NCI-H2107 treated with DMSO at 0.1 percent for 48 hours (cell line): ENCODE results near the gene RNF32.
"Not testable (repeated sequence)": the region's sequence is repeated elsewhere in the genome, so short reads cannot be mapped to it uniquely, and the experiment has no call there.

Experiments used
- DNase-seq: peaks from one replicate; lab custom pipeline; 2025; ENCODE audit not compliant: unreplicated experiment; lab: John Stamatoyannopoulos, UW

The RNF32 gene

GRCh38 chr7:156614434-156615264, 25.9 kb upstream of the RNF32 start:
- DNase-seq: no peak

DNA sequence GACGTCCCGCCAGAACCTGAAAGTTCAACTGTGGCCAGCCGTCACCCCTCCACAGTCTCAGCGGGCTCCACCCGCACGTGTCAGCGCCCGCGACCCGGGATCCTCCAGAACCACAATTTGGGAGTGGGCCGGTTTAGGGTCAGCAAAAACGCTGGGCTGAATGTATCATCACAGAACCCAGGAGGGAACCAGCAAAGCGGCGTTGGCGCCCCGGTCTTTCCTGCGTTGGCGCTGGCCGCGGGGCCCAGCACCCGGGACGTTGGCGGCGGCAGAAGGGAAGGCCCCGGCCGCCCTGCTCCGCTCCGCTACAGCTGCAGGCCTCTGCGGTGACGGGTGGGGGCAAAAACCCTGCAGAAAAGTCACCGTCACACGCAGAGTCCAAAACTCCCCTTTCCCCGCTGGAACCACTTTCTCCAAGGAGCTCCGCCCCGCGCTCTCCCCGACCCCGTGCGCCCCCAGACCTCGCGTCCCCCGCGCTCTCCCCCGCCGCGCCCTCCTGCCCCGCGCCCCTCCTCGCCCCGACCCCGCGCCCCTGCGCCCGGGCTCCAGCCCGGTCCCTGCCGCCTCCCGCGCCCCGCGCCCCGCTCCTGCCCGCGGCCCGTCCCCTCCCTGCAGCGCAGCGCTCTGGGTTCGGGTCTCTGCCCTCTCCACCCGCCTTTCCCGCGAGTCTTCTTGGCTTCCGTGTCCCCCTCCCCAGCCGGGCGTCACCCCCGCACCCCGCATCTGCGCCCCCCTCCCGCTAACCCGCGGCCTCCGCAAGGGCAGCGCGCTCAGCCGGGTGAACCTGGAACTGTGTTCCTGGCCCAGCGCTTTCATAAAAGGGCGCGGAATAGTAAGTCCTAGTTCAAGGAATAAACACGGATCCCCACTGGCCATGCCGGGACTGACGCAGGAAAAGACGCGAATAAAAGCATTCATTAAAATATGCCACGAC, 24.0 kb upstream of the RNF32 start:
- DNase-seq: no peak

GRCh38 chr7:156617215-156617614, 23.4 kb upstream of the RNF32 start:
- DNase-seq: no peak

- DNase-seq: no peak
Measured at GRCh38 chr7:156618078-156618779, 22.3 kb upstream of the RNF32 start.

GRCh38 chr7:156618780-156619367, 21.7 kb upstream of the RNF32 start:
- no peak for DNase-seq

DNA sequence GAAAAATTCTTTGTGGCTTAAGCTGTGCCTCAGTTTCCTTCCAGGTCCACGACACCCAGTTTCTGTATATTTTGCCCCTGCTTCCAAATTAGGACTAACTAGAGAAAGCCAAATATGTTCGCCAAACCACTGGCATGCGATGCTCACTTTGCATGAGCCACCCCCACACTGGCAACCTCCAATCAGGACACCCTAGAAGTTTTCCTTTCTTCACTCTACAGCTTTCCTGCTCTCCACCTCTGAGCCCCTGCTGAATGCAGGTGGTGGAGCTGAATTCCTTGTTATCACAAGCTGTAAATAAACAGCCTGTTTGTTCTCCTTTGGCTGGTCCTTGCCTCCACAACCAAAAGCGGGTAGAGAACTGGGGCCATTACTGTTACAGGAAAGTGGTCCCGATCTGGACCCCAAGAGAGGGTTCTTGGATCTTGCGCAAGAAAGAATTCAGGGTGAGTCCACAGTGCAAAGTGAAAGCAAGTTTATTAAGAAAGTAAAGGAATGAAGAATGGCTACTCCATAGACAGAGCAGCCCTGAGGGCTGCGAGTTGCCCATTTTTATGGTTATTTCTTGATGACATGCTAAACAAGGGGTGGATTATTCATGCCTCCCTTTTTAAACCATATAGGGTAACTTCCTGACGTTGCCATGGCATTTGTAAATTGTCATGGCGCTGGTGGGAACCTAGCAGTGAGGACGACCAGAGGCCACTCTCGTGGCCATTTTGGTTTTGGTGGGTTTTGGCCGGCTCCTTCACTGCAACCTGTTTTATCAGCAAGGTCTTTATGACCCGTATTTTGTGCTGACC, 20.9 kb upstream of the RNF32 start:
- DNase-seq: not testable (repeated sequence)

GRCh38 chr7:156620291-156620675, 20.3 kb upstream of the RNF32 start:
- no peak for DNase-seq

DNA sequence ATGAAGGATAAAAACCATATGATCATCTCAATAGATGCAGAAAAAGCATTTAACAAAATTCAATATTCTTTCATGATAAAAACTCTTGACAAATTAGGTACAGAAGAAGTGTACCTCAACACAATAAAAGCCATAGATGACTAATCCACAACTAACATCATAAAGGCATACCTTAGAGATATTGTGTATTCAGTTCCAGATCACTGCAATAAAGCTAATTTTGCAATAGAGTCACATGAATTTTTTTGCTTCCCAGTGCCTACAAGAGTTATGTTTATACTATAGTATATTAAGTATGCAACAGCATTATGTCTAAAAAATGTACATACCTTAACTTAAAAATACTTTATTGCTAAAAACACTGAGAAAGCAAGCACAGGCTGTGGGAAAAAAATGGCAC, 18.9 kb upstream of the RNF32 start:
- no peak for DNase-seq

DNA sequence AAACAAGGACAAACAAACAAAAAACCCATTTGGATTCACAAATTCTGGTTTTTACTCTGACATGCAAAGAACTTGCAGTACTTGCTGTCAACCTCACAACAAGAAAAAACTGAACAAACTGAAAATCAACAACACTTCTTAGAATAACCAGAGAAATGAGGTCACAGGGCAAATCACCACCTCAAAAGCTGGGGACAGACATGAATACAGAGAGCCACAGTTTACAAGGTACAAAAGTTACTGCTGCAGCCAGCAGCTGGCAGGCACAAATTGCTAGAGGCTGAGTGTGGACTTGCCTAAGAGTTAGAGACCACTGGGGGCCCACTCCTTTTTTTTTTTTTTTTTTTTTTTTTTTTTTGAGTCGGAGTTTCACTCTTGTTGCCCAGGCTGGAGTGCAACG, 15.0 kb upstream of the RNF32 start:
- DNase-seq: no peak

GRCh38 chr7:156626220-156626895, 14.2 kb upstream of the RNF32 start:
- DNase-seq: no peak

GRCh38 chr7:156628562-156628961, 12.0 kb upstream of the RNF32 start:
- no peak for DNase-seq

GRCh38 chr7:156629873-156630272, 10.7 kb upstream of the RNF32 start:
- DNase-seq: no peak

GRCh38 chr7:156634117-156634516, 6.5 kb upstream of the RNF32 start:
- no peak for DNase-seq

DNA sequence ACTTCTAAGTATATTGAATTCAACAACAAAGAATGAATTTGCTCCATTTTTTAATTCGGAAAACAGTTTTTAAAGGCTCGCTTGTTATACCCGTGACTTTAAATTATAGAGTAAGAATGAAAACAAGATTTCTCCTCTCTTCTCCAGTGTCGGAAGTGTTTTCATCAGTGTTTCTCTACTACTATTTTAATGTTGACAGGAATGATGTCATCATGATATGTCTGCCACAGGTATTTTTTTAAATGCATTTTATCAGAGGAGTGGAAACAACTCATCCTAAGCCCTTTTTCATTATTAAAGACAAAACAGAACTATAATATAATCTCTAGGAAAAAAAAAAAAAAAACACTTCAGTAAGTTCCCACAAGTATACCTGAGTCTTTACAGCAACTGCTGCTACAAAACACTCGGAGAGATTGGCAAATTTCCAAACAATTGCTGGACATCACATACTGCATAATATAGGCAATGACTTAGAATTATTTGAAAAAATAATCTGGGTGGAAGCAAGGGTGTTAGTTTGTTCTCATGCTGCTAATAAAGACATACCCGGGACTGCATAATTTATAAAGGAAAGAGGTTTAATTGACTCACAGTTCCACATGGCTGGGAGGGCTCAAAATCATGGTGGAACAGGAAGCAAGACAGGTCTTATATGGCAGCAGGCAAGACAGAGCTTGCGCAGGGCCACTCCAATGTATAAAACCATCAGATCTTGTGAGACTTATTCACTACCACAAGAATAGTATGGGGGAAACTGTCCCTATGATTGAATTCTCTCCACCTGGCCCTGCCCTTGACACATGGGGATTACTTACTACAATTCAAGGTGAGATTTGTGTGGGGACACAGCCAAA, 4.8 kb upstream of the RNF32 start:
- no peak for DNase-seq

DNA sequence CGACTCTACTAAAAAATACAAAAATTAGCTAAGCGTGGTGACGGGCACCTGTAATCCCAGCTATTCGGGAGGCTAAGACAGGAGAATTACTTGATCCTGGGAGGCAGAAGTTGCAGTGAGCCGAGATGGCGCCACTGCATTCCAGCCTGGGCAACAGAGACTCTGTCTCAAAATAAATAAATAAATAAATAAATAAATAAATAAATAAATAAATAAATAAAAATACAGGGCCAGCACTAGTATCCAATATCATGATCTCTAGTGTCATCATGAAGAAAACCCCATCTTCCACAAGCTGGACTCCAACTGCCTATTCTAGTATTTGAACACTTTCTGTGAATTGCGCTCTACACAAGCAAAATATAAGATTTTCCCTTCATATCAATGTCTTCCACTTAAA, 3.5 kb upstream of the RNF32 start:
- DNase-seq: not testable (repeated sequence)

DNA sequence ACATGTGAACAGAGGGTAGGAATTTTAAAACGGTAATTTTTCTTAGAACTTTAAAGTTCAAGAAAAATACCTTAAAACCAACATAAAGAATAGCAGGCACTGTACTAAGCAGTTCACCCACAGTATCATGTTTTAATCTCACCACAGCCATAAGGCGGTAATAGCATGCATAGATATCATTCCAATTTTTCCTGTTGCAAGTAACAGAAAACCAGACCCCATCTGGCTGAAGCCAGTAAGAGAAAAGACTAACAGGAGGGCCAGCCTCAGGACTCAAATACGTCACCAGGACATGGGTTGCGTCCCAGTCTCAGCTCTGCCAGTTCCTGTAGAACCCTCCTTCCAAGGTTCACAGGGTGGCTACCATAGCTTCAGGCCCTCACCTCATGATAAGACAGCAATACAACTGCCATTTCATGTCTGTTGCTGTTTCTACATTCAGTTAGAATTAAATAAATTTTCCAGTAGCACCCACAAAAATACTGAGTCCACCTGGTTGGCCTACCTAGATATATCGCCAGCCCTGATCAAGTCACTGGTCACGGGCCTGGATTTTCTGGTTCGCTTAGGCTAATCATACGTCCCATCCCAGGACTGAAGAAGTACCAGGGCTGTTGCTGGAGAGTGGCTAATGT, 2.0 kb upstream of the RNF32 start:
- DNase-seq: no peak

- DNase-seq: no peak
Measured at GRCh38 chr7:156639426-156640256, 933 bp upstream of the RNF32 start.
